ENCODE measurements around the gene CWF19L2. TPM values are rescaled to one million over a fixed set of nuclear protein-coding genes. Genes with fewer than 3 reads are reported as not detected.
A peak's percentile ranks its signal among the peaks of the same experiment; 100 is the strongest.
"Not testable (repeated sequence)": the region's sequence is repeated elsewhere in the genome, so short reads cannot be mapped to it uniquely, and the experiment has no call there.

The CWF19L2 gene
- 5.9 and 7.5 TPM in 2 replicates for total RNA-seq

GRCh38 chr11:107457558-107458271, at the start of gene CWF19L2:
Gene CWF19L2, minus strand, starts transcription at chr11:107457825. Its CDS starts 9 bp downstream, at chr11:107457816.
- H3K4me3 ChIP-seq (ENCODE audit: low read depth, low read length), result peak within 1 kb of the TSS; percentile 92
- DNase-seq (ENCODE audit: low read depth), result peak; percentile 89
- TF ChIP-seq CTCF (conservative IDR thresholded peaks at IDR 0.05; ENCODE audit: low read depth, low read length), result no peak

GRCh38 chr11:107505647-107506225, 48.1 kb upstream of the CWF19L2 start:
- TF ChIP-seq CTCF (conservative IDR thresholded peaks at IDR 0.05; ENCODE audit: low read depth, low read length), result no peak
- no peak for DNase-seq (ENCODE audit: low read depth)
- H3K4me3 ChIP-seq (ENCODE audit: low read depth, low read length), result no peak overlapping the region

GRCh38 chr11:107504981-107505380, 47.4 kb upstream of the CWF19L2 start:
- TF ChIP-seq CTCF (conservative IDR thresholded peaks at IDR 0.05; ENCODE audit: low read depth, low read length), result no peak
- H3K4me3 ChIP-seq (ENCODE audit: low read depth, low read length), result no peak overlapping the region
- no peak for DNase-seq (ENCODE audit: low read depth)

GRCh38 chr11:107501713-107502112, 44.1 kb upstream of the CWF19L2 start:
- TF ChIP-seq CTCF (conservative IDR thresholded peaks at IDR 0.05; ENCODE audit: low read depth, low read length), result no peak

GRCh38 chr11:107497371-107497770, 39.7 kb upstream of the CWF19L2 start:
- not testable (repeated sequence) for H3K4me3 ChIP-seq (ENCODE audit: low read depth, low read length); DNase-seq (ENCODE audit: low read depth)

More at GRCh38 chr11:107501713-107502112, 44.1 kb upstream of the CWF19L2 start:
- no peak overlapping the region for H3K4me3 ChIP-seq (ENCODE audit: low read depth, low read length)
- no peak for DNase-seq (ENCODE audit: low read depth)

GRCh38 chr11:107496011-107496410, 38.4 kb upstream of the CWF19L2 start:
- peak; percentile 54 for DNase-seq (ENCODE audit: low read depth)
- TF ChIP-seq CTCF (conservative IDR thresholded peaks at IDR 0.05; ENCODE audit: low read depth, low read length), result no peak
- H3K4me3 ChIP-seq (ENCODE audit: low read depth, low read length), result no peak overlapping the region

GRCh38 chr11:107494055-107494454, 36.4 kb upstream of the CWF19L2 start:
- peak; percentile 42 for DNase-seq (ENCODE audit: low read depth)
- no peak for TF ChIP-seq CTCF (conservative IDR thresholded peaks at IDR 0.05; ENCODE audit: low read depth, low read length)
- no peak overlapping the region for H3K4me3 ChIP-seq (ENCODE audit: low read depth, low read length)

Data from epithelial cell of proximal tubule (primary cell).